HepG2 (cell line): Measurements from ENCODE around the gene EPHA4.

ENCODE experiments used
- CTCF ChIP-seq: sonication (generic); formaldehyde crosslinking; IDR thresholded peaks from 2 replicates; pipeline ENCODE4 v1.5.0; 2020; ENCODE audit warnings: mild to moderate bottlenecking, missing genetic modification reagents, moderate library complexity
- ETV6 ChIP-seq: sonication (generic); formaldehyde crosslinking; conservative IDR thresholded peaks from 2 replicates; pipeline ENCODE4 v1.4.0; 2020; ENCODE audit warnings: missing genetic modification reagents
- HIVEP1 ChIP-seq: sonication (generic); formaldehyde crosslinking; IDR thresholded peaks from 2 replicates; pipeline ENCODE4 v1.4.0; 2020; ENCODE audit warnings: mild to moderate bottlenecking, missing genetic modification reagents
- HOXA5 ChIP-seq: sonication (generic); formaldehyde crosslinking; IDR thresholded peaks from 2 replicates; pipeline ENCODE4 v1.4.0; 2020; ENCODE audit warnings: missing genetic modification reagents
- MZF1 ChIP-seq: sonication (generic); formaldehyde crosslinking; IDR thresholded peaks from 2 replicates; pipeline ENCODE4 v1.8.1; 2023; ENCODE audit warnings: mild to moderate bottlenecking, missing genetic modification reagents, borderline replicate concordance
- POLR2A ChIP-seq, 2 experiments: IDR thresholded peaks; 2 replicates each; pipeline ENCODE4 v1.6.1; 2011; ENCODE audit warnings: low read depth in 2 of 2, low read length in 2 of 2, mild to moderate bottlenecking in 1 of 2, moderate library complexity in 1 of 2; ENCODE audit not compliant: insufficient read depth in 1 of 2
- RFX1 ChIP-seq: fragments of 450-650 bp; IDR thresholded peaks from 2 replicates; pipeline ENCODE4 v1.6.1; 2017
- TCF7L2 ChIP-seq: IDR thresholded peaks from 2 replicates; pipeline ENCODE4 v1.6.1; 2011; ENCODE audit warnings: mild to moderate bottlenecking, low read depth, low read length, moderate library complexity
- THRA ChIP-seq: sonication (generic); formaldehyde crosslinking; IDR thresholded peaks from 2 replicates; pipeline ENCODE4 v1.4.0; 2020; ENCODE audit warnings: missing genetic modification reagents, borderline replicate concordance
- ZNF644 ChIP-seq: IDR thresholded peaks from 2 replicates; pipeline ENCODE4 v1.6.1; 2016; ENCODE audit warnings: low read depth

- TF ChIP-seq ETV6 (CRISPR knock-in tag) (no peak), MZF1 (CRISPR knock-in tag) (no peak), CTCF (CRISPR knock-in tag) (no peak), THRA (CRISPR knock-in tag) (no peak), POLR2A (IDR thresholded peaks at IDR 0.05; ENCODE audit: insufficient read depth in 1 of 2, low read depth in 2 of 2, low read length in 2 of 2) (no peak), HOXA5 (CRISPR knock-in tag) (no peak), HIVEP1 (CRISPR knock-in tag) (no peak), TCF7L2 (no peak), ZNF644 (CRISPR knock-in tag) (no peak), RFX1 (no peak)
Measured at GRCh38 chr2:221390878-221391277, 181.2 kb downstream of the EPHA4 start.
